Neural progenitor cell (in vitro differentiated cells): ENCODE measurements around the gene STARD3NL. TPM values are rescaled to one million over a fixed set of nuclear protein-coding genes. Genes with fewer than 3 reads are reported as not detected.
A peak's percentile ranks its signal among the peaks of the same experiment; 100 is the strongest.

Experiments used
- DNase-seq: peaks from one replicate; pipeline ENCODE4 v3.0.0-alpha.2; 2016; ENCODE audit warnings: low spot score
- H2AFZ ChIP-seq: fragments of 200-600 bp; sonication (generic); replicated peaks from 2 replicates; pipeline ENCODE4 v1.6.1; 2016; ENCODE audit warnings: antibody characterized with exemption
- H3F3A ChIP-seq: fragments of 200-600 bp; sonication (generic); 2 replicates; pipeline ENCODE4 v1.6.1; 2016; ENCODE audit warnings: antibody characterized with exemption, low read depth
- H3K27ac ChIP-seq: fragments of 200-600 bp; sonication (generic); 2 replicates; pipeline ENCODE4 v1.5.1; 2016; ENCODE audit warnings: mild to moderate bottlenecking
- H3K27me3 ChIP-seq: fragments of 200-600 bp; sonication (generic); 2 replicates; pipeline ENCODE4 v1.6.1; 2016; ENCODE audit warnings: mild to moderate bottlenecking, moderate library complexity
- H3K36me3 ChIP-seq: fragments of 200-600 bp; sonication (generic); 2 replicates; pipeline ENCODE4 v1.5.1; 2016
- H3K4me1 ChIP-seq: fragments of 200-600 bp; sonication (generic); 2 replicates; pipeline ENCODE4 v1.6.1; 2016; ENCODE audit warnings: mixed run types
- H3K4me2 ChIP-seq: fragments of 200-600 bp; sonication (generic); 2 replicates; pipeline ENCODE4 v1.6.1; 2016
- H3K4me3 ChIP-seq: fragments of 200-600 bp; sonication (generic); 2 replicates; pipeline ENCODE4 v1.5.1; 2016
- H3K79me2 ChIP-seq: fragments of 200-600 bp; sonication (generic); 2 replicates; pipeline ENCODE4 v1.6.1; 2016; ENCODE audit warnings: low read depth
- H3K9ac ChIP-seq: fragments of 200-600 bp; sonication (generic); 2 replicates; pipeline ENCODE4 v1.6.1; 2016
- H3K9me3 ChIP-seq: fragments of 200-600 bp; sonication (generic); 2 replicates; pipeline ENCODE4 v1.5.1; 2016; ENCODE audit warnings: low read depth
- H4K20me1 ChIP-seq: fragments of 200-600 bp; sonication (generic); 2 replicates; pipeline ENCODE4 v1.6.1; 2016; ENCODE audit warnings: low read depth
- H3K27ac Mint-ChIP-seq: 3 replicates; pipeline ENCODE4 v1.8.0; 2021; ENCODE audit warnings: mixed read lengths
- H3K27me3 Mint-ChIP-seq: 2 replicates; pipeline ENCODE4 v1.8.0; 2022; ENCODE audit warnings: low read depth, mild to moderate bottlenecking, inconsistent platforms, moderate library complexity, mixed read lengths; ENCODE audit not compliant: insufficient read depth
- H3K36me3 Mint-ChIP-seq: 3 replicates; pipeline ENCODE4 v1.8.0; 2021; ENCODE audit warnings: mixed read lengths
- H3K4me1 Mint-ChIP-seq: 3 replicates; pipeline ENCODE4 v1.8.0; 2021; ENCODE audit warnings: mixed read lengths
- H3K4me3 Mint-ChIP-seq: 3 replicates; pipeline ENCODE4 v1.8.0; 2021; ENCODE audit warnings: mild to moderate bottlenecking, moderate library complexity, mixed read lengths
- H3K9me3 Mint-ChIP-seq: 3 replicates; pipeline ENCODE4 v1.8.0; 2020; ENCODE audit warnings: mixed read lengths
- CTCF ChIP-seq: fragments of 200-600 bp; sonication (generic); IDR thresholded peaks from 2 replicates; pipeline ENCODE4 v1.5.1; 2017; ENCODE audit warnings: antibody characterized with exemption, mild to moderate bottlenecking
- EZH2 ChIP-seq: fragments of 200-600 bp; sonication (generic); IDR thresholded peaks from 2 replicates; pipeline ENCODE4 v1.6.1; 2017; ENCODE audit warnings: antibody characterized with exemption, mild to moderate bottlenecking, moderate library complexity
- EZH2phosphoT487 ChIP-seq: fragments of 200-600 bp; sonication (generic); IDR thresholded peaks from 2 replicates; pipeline ENCODE4 v1.6.1; 2017; ENCODE audit warnings: antibody characterized with exemption
- total RNA-seq: library from RNA; depleted of rRNA; stranded (reverse); fragments of >200 nt; gene quantifications from 2 replicates; pipeline ENCODE4 v1.2.3, GENCODE V29; 2015; ENCODE audit warnings: low replicate concordance

The STARD3NL gene, protein sequence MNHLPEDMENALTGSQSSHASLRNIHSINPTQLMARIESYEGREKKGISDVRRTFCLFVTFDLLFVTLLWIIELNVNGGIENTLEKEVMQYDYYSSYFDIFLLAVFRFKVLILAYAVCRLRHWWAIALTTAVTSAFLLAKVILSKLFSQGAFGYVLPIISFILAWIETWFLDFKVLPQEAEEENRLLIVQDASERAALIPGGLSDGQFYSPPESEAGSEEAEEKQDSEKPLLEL
- 99.0 and 121 TPM in 2 replicates for total RNA-seq

- peaks cover 28% of the 10 kb centered on the region for H3K4me1 Mint-ChIP-seq
- peak within 1 kb of the TSS; percentile 87 for H3K4me2 ChIP-seq
- peak within 1 kb of the TSS; percentile 99 for H3K27ac Mint-ChIP-seq
- peaks cover 7% of the 10 kb centered on the region for H3K4me1 ChIP-seq
- DNase-seq = peak; percentile 100
- H3K9ac ChIP-seq = peak within 1 kb of the TSS; percentile 21
- peaks cover 4% of the 10 kb centered on the region for H4K20me1 ChIP-seq
- H3K79me2 ChIP-seq = peaks cover 48% of the 10 kb centered on the region
- H3F3A ChIP-seq = peaks cover 8% of the 10 kb centered on the region
- H3K27me3 ChIP-seq = no peaks in the 10 kb centered on the region
- peaks cover 3% of the 10 kb centered on the region for H3K27me3 Mint-ChIP-seq
- no peaks in the 10 kb centered on the region for H3K9me3 ChIP-seq
- TF ChIP-seq CTCF (peak; percentile 7), EZH2 (no peak)
- peak within 1 kb of the TSS; percentile 78 for H2AFZ ChIP-seq
- peak within 1 kb of the TSS; percentile 98 for H3K4me3 Mint-ChIP-seq
- H3K4me3 ChIP-seq = peak within 1 kb of the TSS; percentile 84
- peak within 1 kb of the TSS; percentile 73 for H3K27ac ChIP-seq
- peaks cover 6% of the 10 kb centered on the region for H3K36me3 Mint-ChIP-seq
- H3K36me3 ChIP-seq = no peaks in the 10 kb centered on the region
- no peaks in the 10 kb centered on the region for H3K9me3 Mint-ChIP-seq
Measured at GRCh38 chr7:38178004-38178694, at the start of gene STARD3NL. TSS of gene STARD3NL (plus strand) at chr7:38178245. CDS start at chr7:38207505, 29,260 bp downstream.

DNA sequence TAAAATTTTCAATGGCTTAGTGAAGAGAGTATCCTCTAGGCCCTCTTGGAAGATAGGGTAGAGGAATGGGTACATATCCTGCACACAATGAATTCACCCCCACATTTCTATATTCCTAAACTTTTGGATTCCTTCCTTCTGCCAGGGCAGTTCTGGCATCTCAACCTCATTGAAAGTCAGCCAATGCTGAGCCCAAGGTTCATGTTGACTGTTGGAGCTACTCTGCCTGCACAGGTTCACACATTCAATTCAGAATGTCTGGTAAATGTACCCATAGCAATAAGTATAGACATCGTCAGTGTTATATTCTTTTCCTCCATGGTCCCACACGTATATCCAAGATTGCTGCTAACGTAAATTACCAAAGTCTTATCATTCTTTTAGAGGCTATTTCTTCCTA, 48.9 kb upstream of the STARD3NL start:
- no peak overlapping the region for H3K27ac Mint-ChIP-seq
- Histone ChIP-seq H3K36me3 (no peaks in the 10 kb centered on the region), H3K9ac (no peak overlapping the region), H3F3A (no peaks in the 10 kb centered on the region), H3K4me1 (no peaks in the 10 kb centered on the region), H3K27me3 (no peaks in the 10 kb centered on the region), H2AFZ (no peak overlapping the region), H3K4me3 (no peak overlapping the region), H3K9me3 (no peaks in the 10 kb centered on the region), H4K20me1 (no peaks in the 10 kb centered on the region), H3K4me2 (no peak overlapping the region), H3K79me2 (no peaks in the 10 kb centered on the region), H3K27ac (no peak overlapping the region)
- TF ChIP-seq EZH2phosphoT487 (no peak), EZH2 (no peak), CTCF (no peak)
- H3K4me1 Mint-ChIP-seq = peaks cover 2% of the 10 kb centered on the region
- H3K36me3 Mint-ChIP-seq = no peaks in the 10 kb centered on the region
- H3K9me3 Mint-ChIP-seq = no peaks in the 10 kb centered on the region
- H3K27me3 Mint-ChIP-seq = no peaks in the 10 kb centered on the region
- DNase-seq = no peak
- no peak overlapping the region for H3K4me3 Mint-ChIP-seq

GRCh38 chr7:38129579-38129978, 48.5 kb upstream of the STARD3NL start:
- no peaks in the 10 kb centered on the region for H3K36me3 Mint-ChIP-seq
- DNase-seq = no peak
- Histone ChIP-seq H3K4me1 (no peaks in the 10 kb centered on the region), H3K9ac (no peak overlapping the region), H3K9me3 (no peaks in the 10 kb centered on the region), H3K4me2 (no peak overlapping the region), H2AFZ (no peak overlapping the region), H3K27me3 (no peaks in the 10 kb centered on the region), H3F3A (no peaks in the 10 kb centered on the region), H3K27ac (no peak overlapping the region), H4K20me1 (no peaks in the 10 kb centered on the region), H3K36me3 (no peaks in the 10 kb centered on the region), H3K79me2 (no peaks in the 10 kb centered on the region), H3K4me3 (no peak overlapping the region)
- no peaks in the 10 kb centered on the region for H3K27me3 Mint-ChIP-seq
- peaks cover 2% of the 10 kb centered on the region for H3K4me1 Mint-ChIP-seq
- TF ChIP-seq EZH2phosphoT487 (no peak), EZH2 (no peak)
- H3K27ac Mint-ChIP-seq = no peak overlapping the region
- no peak overlapping the region for H3K4me3 Mint-ChIP-seq
- H3K9me3 Mint-ChIP-seq = no peaks in the 10 kb centered on the region

- H3K9me3 Mint-ChIP-seq = no peaks in the 10 kb centered on the region
- Histone ChIP-seq H3K27me3 (no peaks in the 10 kb centered on the region), H3K4me2 (no peak overlapping the region), H3K79me2 (no peaks in the 10 kb centered on the region), H3K9me3 (no peaks in the 10 kb centered on the region), H3K4me3 (no peak overlapping the region), H4K20me1 (no peaks in the 10 kb centered on the region), H3K9ac (no peak overlapping the region), H2AFZ (no peak overlapping the region), H3K4me1 (no peaks in the 10 kb centered on the region), H3K27ac (no peak overlapping the region), H3K36me3 (no peaks in the 10 kb centered on the region), H3F3A (no peaks in the 10 kb centered on the region)
- no peaks in the 10 kb centered on the region for H3K36me3 Mint-ChIP-seq
- no peak for DNase-seq
- no peak overlapping the region for H3K27ac Mint-ChIP-seq
- H3K27me3 Mint-ChIP-seq = no peaks in the 10 kb centered on the region
- H3K4me1 Mint-ChIP-seq = no peaks in the 10 kb centered on the region
- no peak overlapping the region for H3K4me3 Mint-ChIP-seq
- TF ChIP-seq EZH2phosphoT487 = no peak
- TF ChIP-seq CTCF = no peak
- TF ChIP-seq EZH2 = no peak
Measured at GRCh38 chr7:38138171-38138570, 39.9 kb upstream of the STARD3NL start.
